Measurements from ENCODE around the gene TRPC6. TPM values are rescaled to one million over a fixed set of nuclear protein-coding genes. Genes with fewer than 3 reads are reported as not detected.
A peak's percentile ranks its signal among the peaks of the same experiment; 100 is the strongest.

The TRPC6 gene
- polyA plus RNA-seq, 1 donor (not counting 4 experiments of a cell fraction or from before 2014, with no cell fraction given), result 0.04 TPM

GRCh38 chr11:101436511-101437142 lies 147.2 kb downstream of the TRPC6 start:
- no peaks in the 10 kb centered on the region for H3K9me1 ChIP-seq (ENCODE audit: control insufficient read depth, extremely low read depth, insufficient read depth, low read length)
- H3K9me3 ChIP-seq (ENCODE audit: control insufficient read depth, low read depth, low read length), result no peaks in the 10 kb centered on the region
- H3K27ac ChIP-seq (ENCODE audit: control insufficient read depth, insufficient read depth, low read length), result no peak overlapping the region
- no peaks in the 10 kb centered on the region for H3K36me3 ChIP-seq (ENCODE audit: control insufficient read depth in 2 of 2, extremely low read depth in 1 of 2, insufficient read depth in 2 of 2, low read length in 2 of 2)
- DNase-seq (ENCODE audit: low read depth, low spot score) (no peak), FAIRE-seq (peak; percentile 80)
- no peak overlapping the region for H3K4me2 ChIP-seq (ENCODE audit: control insufficient read depth, extremely low read depth, insufficient read depth, low read depth, low read length)
- peaks cover 4% of the 10 kb centered on the region for H3K4me1 ChIP-seq (ENCODE audit: control insufficient read depth, extremely low read depth, insufficient read depth, low read length)
- no peaks in the 10 kb centered on the region for H3K27me3 ChIP-seq (ENCODE audit: control insufficient read depth, extremely low read depth, insufficient read depth, low read length)
- no peak overlapping the region for H2AFZ ChIP-seq (ENCODE audit: control insufficient read depth, low read length)
- dilution Hi-C loops (cut with MboI; ENCODE audit: extremely low pct_ligation_motif_present, low sequenced_read_pairs), result no loop called here
- no peak overlapping the region for H3K9ac ChIP-seq (ENCODE audit: control insufficient read depth, extremely low read depth, insufficient read depth, low read length)
- H4K20me1 ChIP-seq (ENCODE audit: control insufficient read depth, extremely low read depth, insufficient read depth, low read length), result no peaks in the 10 kb centered on the region
- TF ChIP-seq EZH2 (IDR thresholded peaks at IDR 0.05; ENCODE audit: low read length) (no peak), CTCF (optimal IDR thresholded peaks at IDR 0.05 in 1 of 3, IDR thresholded peaks at IDR 0.05 in 1 of 3, conservative IDR thresholded peaks at IDR 0.05 in 1 of 3; ENCODE audit: extremely low read depth in 1 of 3, insufficient read depth in 2 of 3, low read length in 3 of 3) (peak; percentile 73 to 78 (median 75))
- H3K4me3 ChIP-seq (ENCODE audit: control insufficient read depth in 2 of 3, extremely low read depth in 1 of 3, insufficient read depth in 2 of 3, low read depth in 1 of 3, low read length in 3 of 3), result no peak overlapping the region
- no peaks in the 10 kb centered on the region for H3K79me2 ChIP-seq (ENCODE audit: control insufficient read depth, insufficient read depth, low read length)

GRCh38 chr11:101435408-101435973 lies 148.3 kb downstream of the TRPC6 start:
- Histone ChIP-seq H3K4me2 (ENCODE audit: control insufficient read depth, extremely low read depth, insufficient read depth, low read depth, low read length) (no peak overlapping the region), H3K36me3 (ENCODE audit: control insufficient read depth in 2 of 2, extremely low read depth in 1 of 2, insufficient read depth in 2 of 2, low read length in 2 of 2) (no peaks in the 10 kb centered on the region), H3K9me3 (ENCODE audit: control insufficient read depth, low read depth, low read length) (no peaks in the 10 kb centered on the region), H3K27ac (ENCODE audit: control insufficient read depth, insufficient read depth, low read length) (no peak overlapping the region), H4K20me1 (ENCODE audit: control insufficient read depth, extremely low read depth, insufficient read depth, low read length) (no peaks in the 10 kb centered on the region), H2AFZ (ENCODE audit: control insufficient read depth, low read length) (no peak overlapping the region), H3K27me3 (ENCODE audit: control insufficient read depth, extremely low read depth, insufficient read depth, low read length) (no peaks in the 10 kb centered on the region), H3K9me1 (ENCODE audit: control insufficient read depth, extremely low read depth, insufficient read depth, low read length) (no peaks in the 10 kb centered on the region), H3K4me1 (ENCODE audit: control insufficient read depth, extremely low read depth, insufficient read depth, low read length) (peaks cover 11% of the 10 kb centered on the region), H3K79me2 (ENCODE audit: control insufficient read depth, insufficient read depth, low read length) (no peaks in the 10 kb centered on the region), H3K9ac (ENCODE audit: control insufficient read depth, extremely low read depth, insufficient read depth, low read length) (no peak overlapping the region), H3K4me3 (ENCODE audit: control insufficient read depth in 2 of 3, extremely low read depth in 1 of 3, insufficient read depth in 2 of 3, low read depth in 1 of 3, low read length in 3 of 3) (no peak overlapping the region)
- DNase-seq (ENCODE audit: low read depth, low spot score), result no peak
- no peak for TF ChIP-seq CTCF (optimal IDR thresholded peaks at IDR 0.05 in 1 of 3, IDR thresholded peaks at IDR 0.05 in 1 of 3, conservative IDR thresholded peaks at IDR 0.05 in 1 of 3; ENCODE audit: extremely low read depth in 1 of 3, insufficient read depth in 2 of 3, low read length in 3 of 3)
- dilution Hi-C loops (cut with MboI; ENCODE audit: extremely low pct_ligation_motif_present, low sequenced_read_pairs), result no loop called here
- FAIRE-seq, result no peak

Data from keratinocyte (primary cell).